HG03039 (cell line): ENCODE measurements around the gene ZNF81.
"Not testable (repeated sequence)": the region's sequence is repeated elsewhere in the genome, so short reads cannot be mapped to it uniquely, and the experiment has no call there.

Source experiments
- ATAC-seq: cut with Tn5 transposase; IDR thresholded peaks from one replicate; pipeline ENCODE4 v1.9.1; 2021; ENCODE audit warnings: mild to moderate bottlenecking, moderate library complexity; ENCODE audit not compliant: unreplicated experiment

ZNF81 gene

DNA sequence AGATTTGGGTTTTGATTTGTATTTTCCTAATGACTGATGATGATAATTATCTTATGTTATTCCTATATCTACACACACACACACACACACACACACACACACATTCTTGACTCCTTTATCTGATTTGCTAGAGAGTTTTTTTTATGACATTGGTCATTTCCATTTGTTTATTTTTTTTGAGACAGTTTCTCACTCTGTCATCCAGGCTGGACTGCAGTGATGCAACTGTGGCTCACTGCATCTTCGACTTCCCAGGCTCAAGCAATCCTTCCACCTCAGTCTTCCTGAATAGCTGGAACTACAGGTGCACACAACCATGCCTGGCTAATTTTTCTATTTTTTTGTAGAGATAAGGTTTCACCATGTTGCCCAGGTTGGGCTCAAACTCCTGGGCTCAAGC lies 6.7 kb downstream of the ZNF81 start:
- no peak for ATAC-seq

DNA sequence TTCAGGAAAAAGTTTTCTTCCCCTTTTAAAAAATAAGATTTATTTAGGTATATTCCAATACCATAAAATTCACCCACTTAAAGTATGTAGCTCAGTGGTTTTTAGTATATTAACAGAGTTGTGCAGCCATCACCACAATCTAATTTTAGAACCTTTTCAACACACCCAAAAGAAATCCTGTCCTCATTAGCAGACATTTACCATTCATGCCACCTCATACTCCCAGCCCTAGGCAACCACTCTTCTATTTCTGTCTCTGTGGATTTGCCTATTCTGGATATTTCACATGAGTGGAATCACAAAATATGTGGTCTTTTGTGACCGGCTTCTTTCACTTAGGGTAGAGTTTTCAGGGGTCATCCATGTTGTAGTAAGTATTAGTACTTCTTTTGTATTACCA lies 7.4 kb downstream of the ZNF81 start:
- ATAC-seq: no peak

GRCh38 chrX:47846040-47846439 lies 9.3 kb downstream of the ZNF81 start:
- ATAC-seq: no peak

DNA sequence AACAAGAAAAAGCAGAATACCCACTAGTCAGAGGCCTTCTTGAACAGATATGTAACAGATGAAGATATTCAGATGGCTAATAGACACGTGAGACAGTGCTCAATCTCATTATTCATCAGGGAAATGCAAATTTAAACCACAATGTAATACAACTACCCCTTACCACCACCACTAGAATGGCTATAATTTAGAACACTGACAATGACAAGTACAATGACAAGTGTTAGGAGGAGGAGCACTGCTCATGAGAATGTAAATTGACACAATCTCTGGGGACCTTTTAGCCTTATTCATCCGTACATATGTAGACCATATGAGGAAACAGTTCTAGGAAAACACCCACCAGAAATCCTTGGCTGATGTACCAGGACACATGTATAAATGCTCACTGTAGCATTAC lies 13.1 kb downstream of the ZNF81 start:
- no peak for ATAC-seq

DNA sequence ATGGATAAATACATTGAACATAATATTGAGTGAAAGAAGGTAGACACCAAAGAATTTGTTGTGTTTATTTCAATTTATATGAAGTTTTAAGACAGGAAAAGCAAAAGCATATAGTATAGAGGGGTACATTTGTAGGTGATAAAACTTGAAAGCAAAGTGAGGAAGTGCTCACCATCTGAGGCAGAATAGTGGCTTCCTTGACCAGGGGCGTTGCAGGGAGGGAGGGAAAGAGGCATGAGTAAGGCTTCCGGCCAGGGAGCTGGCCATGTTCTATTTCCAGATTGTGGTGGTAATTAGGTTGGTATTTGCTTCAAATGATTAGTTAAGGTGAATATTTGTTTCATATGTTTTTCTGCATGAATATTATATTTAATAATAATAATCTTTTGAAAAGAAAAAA lies 13.7 kb downstream of the ZNF81 start:
- not testable (repeated sequence) for ATAC-seq

- ATAC-seq: no peak
These were observed 14.2 kb downstream of the ZNF81 start for GRCh38 chrX:47850901-47851300.

- ATAC-seq: no peak
These were observed 17.8 kb downstream of the ZNF81 start for GRCh38 chrX:47854474-47854873.

- ATAC-seq: no peak
These were observed 23.0 kb downstream of the ZNF81 start for GRCh38 chrX:47859686-47860085.

- no peak for ATAC-seq
These were observed 26.0 kb downstream of the ZNF81 start for GRCh38 chrX:47862680-47863079.

- no peak for ATAC-seq
These were observed 26.5 kb downstream of the ZNF81 start for GRCh38 chrX:47863187-47863586.

GRCh38 chrX:47864300-47864699 lies 27.6 kb downstream of the ZNF81 start:
- no peak for ATAC-seq

DNA sequence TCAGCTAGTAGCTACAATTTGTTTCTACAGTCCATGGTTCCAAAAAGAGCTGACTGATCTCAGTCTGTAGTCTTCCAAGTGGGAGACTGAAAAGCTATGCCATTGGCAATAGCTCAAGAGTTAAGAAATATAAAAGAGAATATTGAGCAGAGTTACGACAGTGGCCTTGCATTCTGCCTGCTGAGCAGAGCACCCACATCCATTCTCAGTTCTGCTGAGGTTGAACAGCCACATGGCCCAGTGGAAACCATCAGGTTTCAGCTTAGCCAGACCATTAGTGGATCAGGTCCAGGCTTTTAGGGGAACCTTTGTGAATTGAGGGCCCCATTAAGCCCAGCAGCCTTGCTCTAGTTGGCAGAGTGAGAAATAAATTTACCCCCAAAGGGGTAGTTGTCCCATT lies 28.1 kb downstream of the ZNF81 start:
- no peak for ATAC-seq

- no peak for ATAC-seq
These were observed 36.4 kb downstream of the ZNF81 start for GRCh38 chrX:47873123-47873522.

DNA sequence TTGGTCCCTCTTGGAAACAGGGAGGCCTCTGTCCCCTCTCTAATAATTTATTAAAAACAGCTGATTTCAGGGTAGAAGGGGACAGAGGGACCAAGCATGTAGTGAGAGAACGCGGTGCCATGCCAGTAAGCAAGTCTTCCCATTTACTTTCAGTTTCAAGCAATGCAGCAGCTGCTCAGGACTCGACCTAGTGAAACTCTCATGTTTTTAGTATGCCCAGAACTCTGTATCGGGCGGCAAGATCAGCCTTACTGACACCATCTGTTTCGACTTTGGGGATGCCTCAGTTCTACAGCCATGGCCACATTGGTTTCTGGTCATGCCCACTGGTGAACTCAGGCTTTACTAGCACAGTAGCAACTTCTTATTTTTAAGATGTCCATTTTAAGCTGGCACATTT lies 40.6 kb downstream of the ZNF81 start:
- no peak for ATAC-seq

DNA sequence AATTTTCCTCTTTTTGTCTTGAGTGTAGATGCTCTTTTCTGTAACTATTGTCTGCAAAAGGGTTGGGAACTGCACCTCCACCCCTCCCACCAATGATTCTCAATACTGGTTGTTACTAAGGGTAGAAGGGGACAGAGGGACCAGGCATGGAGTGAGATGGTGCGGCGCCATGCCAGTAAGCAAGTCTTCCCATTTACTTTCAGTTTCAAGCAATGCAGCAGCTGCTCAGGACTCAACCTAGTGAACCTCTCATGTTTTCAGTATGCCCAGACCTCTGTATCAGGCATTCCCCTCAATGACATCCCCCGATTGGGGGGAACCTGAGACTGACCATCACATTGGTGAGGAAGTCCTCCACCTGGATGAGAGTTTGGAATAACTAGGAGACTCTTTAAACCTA lies 41.5 kb downstream of the ZNF81 start:
- no peak for ATAC-seq

- no peak for ATAC-seq
These were observed 42.8 kb downstream of the ZNF81 start for GRCh38 chrX:47879463-47879862.

- ATAC-seq: no peak
These were observed 44.2 kb downstream of the ZNF81 start for GRCh38 chrX:47880927-47881326.

GRCh38 chrX:47885501-47885900 lies 48.8 kb downstream of the ZNF81 start:
- ATAC-seq: no peak

DNA sequence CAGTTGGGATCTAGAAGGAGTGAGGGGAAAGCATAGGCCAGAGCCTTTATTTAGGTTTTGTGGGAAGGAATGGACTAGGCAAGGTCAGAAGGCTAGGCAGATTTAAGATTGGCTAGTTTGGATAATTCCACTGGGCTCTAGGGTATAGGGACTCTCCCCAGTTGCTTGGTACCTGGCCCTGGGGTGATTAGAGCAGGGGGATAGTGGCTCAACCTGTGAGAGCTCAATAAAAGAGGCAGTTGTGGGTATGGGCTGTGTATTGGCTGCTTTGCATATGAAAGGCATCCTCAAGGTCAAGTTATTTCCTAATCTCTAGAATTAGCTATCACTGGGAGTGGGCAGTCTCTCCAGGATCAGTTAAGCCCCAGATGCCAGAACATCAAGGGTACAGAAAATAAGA lies 61.3 kb downstream of the ZNF81 start:
- ATAC-seq: no peak

- ATAC-seq: no peak
These were observed 64.1 kb downstream of the ZNF81 start for GRCh38 chrX:47900833-47901232.

- ATAC-seq: no peak
These were observed 65.5 kb downstream of the ZNF81 start for GRCh38 chrX:47902161-47902560.

GRCh38 chrX:47915886-47916493 lies 79.3 kb downstream of the ZNF81 start:
- ATAC-seq: no peak

DNA sequence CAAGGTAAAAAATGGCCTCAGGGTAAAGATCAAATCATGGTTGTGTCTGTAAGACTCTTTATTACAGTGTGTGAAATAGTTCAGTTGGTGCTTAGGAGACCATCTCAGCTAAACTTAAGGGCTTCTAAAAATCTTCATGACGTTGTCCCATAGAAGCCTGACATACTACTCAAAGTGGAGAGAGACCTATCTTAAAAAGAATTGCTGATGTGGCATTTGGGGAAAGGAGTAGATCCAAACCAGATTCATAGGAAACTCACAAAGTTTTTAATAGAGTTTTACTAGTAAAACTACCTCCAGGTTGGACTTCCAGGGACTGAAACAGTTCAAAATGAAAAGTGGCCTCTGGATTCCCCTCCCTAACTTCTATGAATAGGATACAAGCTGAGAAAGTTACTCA lies 81.6 kb downstream of the ZNF81 start:
- no peak for ATAC-seq

DNA sequence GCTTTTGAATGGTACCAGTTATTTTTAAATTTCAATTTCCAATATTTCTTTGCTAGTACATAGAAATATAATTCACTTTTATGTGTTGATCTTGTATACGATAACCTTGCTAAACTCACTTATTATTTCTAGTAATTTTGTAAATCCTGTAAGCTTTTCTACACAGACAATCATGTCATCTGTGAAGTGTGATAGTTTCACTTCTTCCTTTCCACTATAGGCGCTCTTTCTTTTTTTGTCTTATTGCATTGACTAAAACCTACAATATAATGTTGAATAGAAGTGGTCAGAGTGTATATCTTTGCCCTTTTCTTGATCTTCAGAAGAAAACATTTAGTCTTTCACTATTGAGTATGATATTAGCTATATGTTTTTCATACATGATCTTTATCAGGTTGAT lies 90.5 kb downstream of the ZNF81 start:
- no peak for ATAC-seq
